ENCODE measurements around the gene DFFA. TPM values are rescaled to one million over a fixed set of nuclear protein-coding genes. Genes with fewer than 3 reads are reported as not detected.
A peak's percentile ranks its signal among the peaks of the same experiment; 100 is the strongest.

DFFA gene
- total RNA-seq (32.1 and 33.5 TPM in 2 replicates), polyA plus RNA-seq (27.8 and 34.2 TPM in 2 replicates), polyA minus RNA-seq (ENCODE audit: low replicate concordance) (38.7 and 44.5 TPM in 2 replicates)
- 26.0 and 34.0 TPM in 2 replicates for polyA plus RNA-seq (2012)

GRCh38 chr1:10472220-10473144 is at the start of gene DFFA:
DFFA (minus strand) TSS chr1:10472529; CDS start chr1:10472458, 71 bp downstream.
- peak within 1 kb of the TSS; percentile 58 to 86 (median 72) for H3K4me3 ChIP-seq (replicated peaks in 1 of 4; ENCODE audit: control extremely low read depth in 1 of 4, insufficient read depth in 1 of 4, low read depth in 3 of 4, low read length in 4 of 4)
- H3K36me3 ChIP-seq (ENCODE audit: control insufficient read depth, insufficient read depth, low read length): peaks cover 2% of the 10 kb centered on the region
- no peaks in the 10 kb centered on the region for H3K9me3 ChIP-seq (ENCODE audit: control insufficient read depth, insufficient read depth, low read depth, low read length)
- peak; percentile 95 to 97 for DNase-seq (ENCODE audit: low read depth in 2 of 2)
- no peak for TF ChIP-seq CTCF (conservative IDR thresholded peaks at IDR 0.05 in 1 of 2, IDR thresholded peaks at IDR 0.05 in 1 of 2; ENCODE audit: low read depth in 1 of 2, low read length in 2 of 2)
- no peak for TF ChIP-seq EZH2 (IDR thresholded peaks at IDR 0.05; ENCODE audit: low read length, missing control alignments)
- H3K4me1 ChIP-seq (ENCODE audit: control insufficient read depth, extremely low read depth, insufficient read depth, low read length): peaks cover 4% of the 10 kb centered on the region
- peak within 1 kb of the TSS; percentile 53 for H3K27ac ChIP-seq (ENCODE audit: insufficient read depth, low read length)
- H3K27me3 ChIP-seq (ENCODE audit: control insufficient read depth, insufficient read depth, low read length): no peaks in the 10 kb centered on the region
- peak within 1 kb of the TSS; percentile 95 for H3K4me2 ChIP-seq (ENCODE audit: extremely low read depth, insufficient read depth, low read length)
- peak within 1 kb of the TSS; percentile 50 for H3K9ac ChIP-seq (ENCODE audit: insufficient read depth, low read length)
- H4K20me1 ChIP-seq (ENCODE audit: control insufficient read depth, extremely low read depth, insufficient read depth, low read length): no peaks in the 10 kb centered on the region
- H2AFZ ChIP-seq (ENCODE audit: low read length): peak within 1 kb of the TSS; percentile 92
- peaks cover 23% of the 10 kb centered on the region for H3K79me2 ChIP-seq (ENCODE audit: control insufficient read depth, insufficient read depth, low read length)

- no peaks in the 10 kb centered on the region for H3K4me1 ChIP-seq (ENCODE audit: control insufficient read depth, extremely low read depth, insufficient read depth, low read length)
- TF ChIP-seq EZH2 (IDR thresholded peaks at IDR 0.05; ENCODE audit: low read length, missing control alignments) (no peak), CTCF (conservative IDR thresholded peaks at IDR 0.05 in 1 of 2, IDR thresholded peaks at IDR 0.05 in 1 of 2; ENCODE audit: low read depth in 1 of 2, low read length in 2 of 2) (no peak)
These were observed 49.3 kb upstream of the DFFA start for GRCh38 chr1:10521537-10522157.

GRCh38 chr1:10520952-10521351 is 48.6 kb upstream of the DFFA start:
- no peak overlapping the region for H3K4me3 ChIP-seq (replicated peaks in 1 of 4; ENCODE audit: control extremely low read depth in 1 of 4, insufficient read depth in 1 of 4, low read depth in 3 of 4, low read length in 4 of 4)
- no peak for TF ChIP-seq EZH2 (IDR thresholded peaks at IDR 0.05; ENCODE audit: low read length, missing control alignments)
- no peak for TF ChIP-seq CTCF (conservative IDR thresholded peaks at IDR 0.05 in 1 of 2, IDR thresholded peaks at IDR 0.05 in 1 of 2; ENCODE audit: low read depth in 1 of 2, low read length in 2 of 2)
- H3K9me3 ChIP-seq (ENCODE audit: control insufficient read depth, insufficient read depth, low read depth, low read length): no peaks in the 10 kb centered on the region
- no peak overlapping the region for H3K9ac ChIP-seq (ENCODE audit: insufficient read depth, low read length)
- H3K79me2 ChIP-seq (ENCODE audit: control insufficient read depth, insufficient read depth, low read length): peaks cover 1% of the 10 kb centered on the region
- no peak overlapping the region for H3K4me2 ChIP-seq (ENCODE audit: extremely low read depth, insufficient read depth, low read length)
- no peak overlapping the region for H3K27ac ChIP-seq (ENCODE audit: insufficient read depth, low read length)
- no peaks in the 10 kb centered on the region for H3K36me3 ChIP-seq (ENCODE audit: control insufficient read depth, insufficient read depth, low read length)
- no peak for DNase-seq (ENCODE audit: low read depth in 2 of 2)
- no peaks in the 10 kb centered on the region for H4K20me1 ChIP-seq (ENCODE audit: control insufficient read depth, extremely low read depth, insufficient read depth, low read length)
- no peak overlapping the region for H2AFZ ChIP-seq (ENCODE audit: low read length)
- no peaks in the 10 kb centered on the region for H3K27me3 ChIP-seq (ENCODE audit: control insufficient read depth, insufficient read depth, low read length)
- H3K4me1 ChIP-seq (ENCODE audit: control insufficient read depth, extremely low read depth, insufficient read depth, low read length): no peaks in the 10 kb centered on the region

More at GRCh38 chr1:10521537-10522157, 49.3 kb upstream of the DFFA start:
- H3K9me3 ChIP-seq (ENCODE audit: control insufficient read depth, insufficient read depth, low read depth, low read length): no peaks in the 10 kb centered on the region
- no peaks in the 10 kb centered on the region for H3K36me3 ChIP-seq (ENCODE audit: control insufficient read depth, insufficient read depth, low read length)
- no peaks in the 10 kb centered on the region for H3K27me3 ChIP-seq (ENCODE audit: control insufficient read depth, insufficient read depth, low read length)
- no peak overlapping the region for H3K27ac ChIP-seq (ENCODE audit: insufficient read depth, low read length)
- H3K4me3 ChIP-seq (replicated peaks in 1 of 4; ENCODE audit: control extremely low read depth in 1 of 4, insufficient read depth in 1 of 4, low read depth in 3 of 4, low read length in 4 of 4): no peak overlapping the region
- H2AFZ ChIP-seq (ENCODE audit: low read length): no peak overlapping the region
- no peaks in the 10 kb centered on the region for H4K20me1 ChIP-seq (ENCODE audit: control insufficient read depth, extremely low read depth, insufficient read depth, low read length)
- H3K9ac ChIP-seq (ENCODE audit: insufficient read depth, low read length): no peak overlapping the region
- H3K79me2 ChIP-seq (ENCODE audit: control insufficient read depth, insufficient read depth, low read length): peaks cover 2% of the 10 kb centered on the region
- no peak overlapping the region for H3K4me2 ChIP-seq (ENCODE audit: extremely low read depth, insufficient read depth, low read length)
- no peak for DNase-seq (ENCODE audit: low read depth in 2 of 2)
